Measurements from ENCODE around the gene NLRP9.
A peak's percentile ranks its signal among the peaks of the same experiment; 100 is the strongest.

NLRP9 gene

DNA sequence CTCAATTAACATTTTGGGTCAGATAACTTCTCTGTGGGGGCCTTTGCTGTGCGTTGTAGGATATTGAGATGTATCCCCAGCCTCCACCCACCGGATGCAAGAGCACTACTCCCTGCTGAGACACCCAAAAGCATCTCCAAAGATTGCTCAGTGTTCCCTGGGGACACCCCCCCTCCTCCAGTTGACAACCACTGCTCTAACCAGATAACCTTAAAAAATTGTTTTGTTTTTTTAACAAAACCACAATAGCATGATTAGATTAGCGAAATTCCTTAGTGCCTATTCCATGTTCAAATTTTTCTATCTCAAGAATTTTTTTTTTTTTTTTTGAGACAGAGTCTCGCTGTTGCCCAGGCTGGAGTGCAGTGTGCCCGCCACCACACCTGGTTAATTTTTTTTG lies 65.8 kb downstream of the NLRP9 start:
- TF ChIP-seq, protein P1, sequence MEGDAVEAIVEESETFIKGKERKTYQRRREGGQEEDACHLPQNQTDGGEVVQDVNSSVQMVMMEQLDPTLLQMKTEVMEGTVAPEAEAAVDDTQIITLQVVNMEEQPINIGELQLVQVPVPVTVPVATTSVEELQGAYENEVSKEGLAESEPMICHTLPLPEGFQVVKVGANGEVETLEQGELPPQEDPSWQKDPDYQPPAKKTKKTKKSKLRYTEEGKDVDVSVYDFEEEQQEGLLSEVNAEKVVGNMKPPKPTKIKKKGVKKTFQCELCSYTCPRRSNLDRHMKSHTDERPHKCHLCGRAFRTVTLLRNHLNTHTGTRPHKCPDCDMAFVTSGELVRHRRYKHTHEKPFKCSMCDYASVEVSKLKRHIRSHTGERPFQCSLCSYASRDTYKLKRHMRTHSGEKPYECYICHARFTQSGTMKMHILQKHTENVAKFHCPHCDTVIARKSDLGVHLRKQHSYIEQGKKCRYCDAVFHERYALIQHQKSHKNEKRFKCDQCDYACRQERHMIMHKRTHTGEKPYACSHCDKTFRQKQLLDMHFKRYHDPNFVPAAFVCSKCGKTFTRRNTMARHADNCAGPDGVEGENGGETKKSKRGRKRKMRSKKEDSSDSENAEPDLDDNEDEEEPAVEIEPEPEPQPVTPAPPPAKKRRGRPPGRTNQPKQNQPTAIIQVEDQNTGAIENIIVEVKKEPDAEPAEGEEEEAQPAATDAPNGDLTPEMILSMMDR (IDR thresholded peaks at IDR 0.05), result no peak
- H3K4me1 Mint-ChIP-seq, result peaks cover 57% of the 10 kb centered on the region
- H3K27me3 Mint-ChIP-seq (ENCODE audit: low read depth, poor library complexity), result peaks cover 3% of the 10 kb centered on the region
- peak overlapping the region; percentile 84 for H3K27ac Mint-ChIP-seq
- H3K36me3 Mint-ChIP-seq (ENCODE audit: low read depth), result peaks cover 32% of the 10 kb centered on the region
- H3K9me3 Mint-ChIP-seq, result no peaks in the 10 kb centered on the region
- H3K4me3 Mint-ChIP-seq, result no peak overlapping the region
- no peak for DNase-seq

DNA sequence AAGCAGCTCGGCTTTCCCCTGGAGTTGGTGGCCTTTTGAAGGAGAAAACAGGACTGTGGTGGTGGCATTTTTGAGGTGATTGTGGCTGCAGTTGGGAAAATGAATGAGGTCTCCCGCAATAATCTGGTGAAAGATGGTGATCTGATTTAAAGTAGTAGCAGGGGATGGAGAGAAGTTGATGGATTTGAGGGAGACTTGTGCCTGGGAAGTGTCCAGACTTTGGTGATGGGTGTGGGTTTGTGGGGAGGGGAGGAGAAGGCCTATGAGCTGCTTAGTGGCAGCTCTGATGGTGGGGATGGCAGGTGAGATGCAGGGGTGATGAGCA lies 67.2 kb downstream of the NLRP9 start:
- peaks cover 3% of the 10 kb centered on the region for H3K27me3 Mint-ChIP-seq (ENCODE audit: low read depth, poor library complexity)
- no peak overlapping the region for H3K4me3 Mint-ChIP-seq
- TF ChIP-seq, protein P1 (IDR thresholded peaks at IDR 0.05), result no peak
- H3K27ac Mint-ChIP-seq, result peak overlapping the region; percentile 70
- no peaks in the 10 kb centered on the region for H3K9me3 Mint-ChIP-seq
- peaks cover 43% of the 10 kb centered on the region for H3K4me1 Mint-ChIP-seq
- H3K36me3 Mint-ChIP-seq (ENCODE audit: low read depth), result peaks cover 33% of the 10 kb centered on the region
- DNase-seq, result no peak

DNA sequence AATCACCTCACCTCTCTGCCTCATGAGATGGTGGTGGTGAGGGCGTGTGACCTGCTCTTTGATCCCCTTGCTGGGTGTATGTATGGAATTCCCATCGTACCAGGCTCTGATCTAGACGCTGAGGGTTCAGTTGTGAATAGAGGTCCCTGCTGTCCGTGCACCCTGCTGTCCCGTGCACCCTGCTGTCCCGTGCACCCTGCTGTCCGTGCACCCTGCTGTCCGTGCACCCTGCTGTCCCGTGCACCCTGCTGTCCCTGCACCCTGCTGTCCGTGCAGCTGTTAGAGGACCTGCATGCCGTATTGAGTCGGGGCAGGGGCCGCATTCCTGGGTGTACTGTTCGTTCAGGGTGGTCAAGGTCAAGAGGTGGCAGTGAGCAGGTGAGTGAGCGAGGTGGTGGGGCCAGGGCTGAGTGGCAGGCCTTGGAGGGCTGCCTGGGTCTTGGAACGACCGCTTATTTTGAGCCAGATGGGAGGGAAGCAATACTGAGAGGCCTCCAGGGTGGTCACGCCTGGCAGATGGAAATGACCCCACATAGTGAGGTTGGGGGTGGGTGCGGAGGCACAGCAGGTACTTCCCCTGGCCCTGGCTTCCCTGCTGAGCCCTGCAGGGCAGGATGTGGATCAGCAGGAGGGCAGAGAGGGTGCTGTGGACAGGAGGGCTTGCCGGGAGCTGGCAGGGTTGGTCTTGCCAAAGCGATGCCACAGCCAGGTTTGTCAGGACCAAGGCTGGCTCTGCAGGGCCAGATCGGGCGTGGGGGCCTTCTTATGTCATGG lies 67.7 kb downstream of the NLRP9 start:
- Mint-ChIP-seq H3K27ac (peak overlapping the region; percentile 70), H3K4me1 (peaks cover 37% of the 10 kb centered on the region), H3K4me3 (no peak overlapping the region)

DNA sequence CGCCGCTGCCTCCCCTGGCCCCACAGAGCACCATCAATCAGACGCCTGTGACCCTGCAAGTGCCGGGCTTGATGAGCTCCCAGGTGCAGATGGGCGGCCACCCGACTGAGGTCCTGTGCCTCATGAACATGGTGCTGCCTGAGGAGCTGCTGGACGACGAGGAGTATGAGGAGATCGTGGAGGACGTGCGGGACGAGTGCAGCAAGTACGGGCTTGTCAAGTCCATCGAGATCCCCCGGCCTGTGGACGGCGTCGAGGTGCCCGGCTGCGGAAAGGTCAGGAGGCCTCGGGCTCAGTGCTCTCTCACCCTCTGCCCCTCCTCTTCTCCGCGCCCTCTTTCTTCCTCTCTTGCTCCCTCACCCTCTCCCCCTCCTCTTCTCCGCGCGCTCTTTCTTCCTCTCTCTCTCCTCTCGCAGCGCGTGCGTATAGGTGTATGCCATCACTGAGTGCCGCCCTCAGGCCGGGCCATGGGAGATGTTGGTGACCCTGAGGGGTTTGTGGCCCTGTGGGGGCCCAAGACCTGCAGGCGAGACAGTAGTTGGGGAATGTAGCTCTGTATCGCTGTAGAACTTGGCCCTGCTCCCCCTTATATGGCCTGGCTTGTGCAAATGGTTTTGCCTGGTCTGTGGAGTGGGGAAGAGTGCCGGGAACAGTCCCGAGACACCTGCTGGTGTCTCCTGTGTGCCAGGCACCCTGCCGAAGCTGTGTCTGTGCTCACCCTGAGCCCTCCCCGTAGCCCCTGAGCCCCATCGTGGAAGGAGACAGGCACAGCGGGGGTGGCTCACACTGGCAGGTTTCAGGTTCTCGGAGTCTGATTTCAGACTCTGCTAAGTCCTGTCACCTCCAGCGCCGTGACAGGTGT lies 68.6 kb downstream of the NLRP9 start:
- no peak for DNase-seq
- peaks cover 3% of the 10 kb centered on the region for H3K27me3 Mint-ChIP-seq (ENCODE audit: low read depth, poor library complexity)
- H3K4me3 Mint-ChIP-seq, result no peak overlapping the region
- peaks cover 42% of the 10 kb centered on the region for H3K36me3 Mint-ChIP-seq (ENCODE audit: low read depth)
- no peaks in the 10 kb centered on the region for H3K9me3 Mint-ChIP-seq
- H3K27ac Mint-ChIP-seq, result peak overlapping the region; percentile 81
- peaks cover 35% of the 10 kb centered on the region for H3K4me1 Mint-ChIP-seq
- TF ChIP-seq, protein P1 (IDR thresholded peaks at IDR 0.05), result no peak

More for the DNA sequence above, 67.7 kb downstream of the NLRP9 start:
- Mint-ChIP-seq H3K36me3 (ENCODE audit: low read depth) (peaks cover 37% of the 10 kb centered on the region), H3K9me3 (no peaks in the 10 kb centered on the region), H3K27me3 (ENCODE audit: low read depth, poor library complexity) (peaks cover 3% of the 10 kb centered on the region)
- DNase-seq, result no peak
- TF ChIP-seq, protein P1 (IDR thresholded peaks at IDR 0.05), result no peak

DNA sequence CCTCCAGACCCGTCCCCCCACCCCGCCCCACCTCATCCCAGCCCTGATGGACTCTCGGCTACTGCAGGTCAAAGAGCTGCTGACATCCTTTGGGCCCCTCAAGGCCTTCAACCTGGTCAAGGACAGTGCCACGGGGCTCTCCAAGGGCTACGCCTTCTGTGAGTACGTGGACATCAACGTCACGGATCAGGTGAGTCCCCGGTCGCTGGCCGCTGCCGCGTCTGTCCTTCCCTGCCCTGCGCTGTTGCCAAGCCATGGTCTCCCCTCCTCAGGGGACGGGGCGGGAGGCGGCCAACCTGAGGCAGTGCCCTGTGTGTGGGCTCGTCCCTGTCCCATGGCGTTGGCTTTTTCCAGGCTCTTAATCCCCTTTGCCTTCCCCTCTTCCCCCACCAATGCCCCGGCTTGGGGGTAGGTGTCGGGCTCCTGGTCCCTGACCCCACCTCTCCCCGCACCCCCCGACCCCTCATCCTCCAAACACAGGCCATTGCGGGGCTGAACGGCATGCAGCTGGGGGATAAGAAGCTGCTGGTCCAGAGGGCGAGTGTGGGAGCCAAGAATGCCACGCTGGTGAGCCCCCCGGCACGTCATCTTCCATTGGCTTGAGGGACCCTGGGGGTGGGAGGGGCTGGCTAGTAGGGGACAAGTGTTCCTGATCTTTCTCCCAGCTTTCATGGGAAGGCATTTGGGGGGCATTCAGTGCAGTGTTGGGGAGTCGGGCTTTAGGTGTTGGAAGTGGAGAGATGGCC lies 69.4 kb downstream of the NLRP9 start:
- H3K4me1 Mint-ChIP-seq, result peaks cover 27% of the 10 kb centered on the region
- no peak overlapping the region for H3K27ac Mint-ChIP-seq
- TF ChIP-seq, protein P1 (IDR thresholded peaks at IDR 0.05), result no peak
- H3K9me3 Mint-ChIP-seq, result no peaks in the 10 kb centered on the region
- peaks cover 43% of the 10 kb centered on the region for H3K36me3 Mint-ChIP-seq (ENCODE audit: low read depth)
- no peak for DNase-seq
- H3K4me3 Mint-ChIP-seq, result no peak overlapping the region
- H3K27me3 Mint-ChIP-seq (ENCODE audit: low read depth, poor library complexity), result peaks cover 3% of the 10 kb centered on the region

Measured in nephron progenitor cell (in vitro differentiated cells).